WTC11 (cell line): ENCODE data around the gene ELAPOR1.

Source experiments
- CTCF ChIP-seq: fragments of 200-600 bp; IDR thresholded peaks from 2 replicates; pipeline ENCODE4 v1.8.0; 2022; ENCODE audit warnings: antibody characterized with exemption
- FOXP4 ChIP-seq: sonication (generic); formaldehyde crosslinking; IDR thresholded peaks from 2 replicates; pipeline ENCODE4 v1.8.0; 2022; ENCODE audit warnings: mild to moderate bottlenecking, missing genetic modification reagents
- MAX ChIP-seq: sonication (generic); formaldehyde crosslinking; IDR thresholded peaks from 2 replicates; pipeline ENCODE4 v1.8.0; 2022; ENCODE audit warnings: mild to moderate bottlenecking, missing genetic modification reagents
- MLX ChIP-seq: sonication (generic); formaldehyde crosslinking; IDR thresholded peaks from 2 replicates; pipeline ENCODE4 v1.8.1; 2023; ENCODE audit warnings: mild to moderate bottlenecking, missing genetic modification reagents, moderate library complexity
- PRDM15 ChIP-seq: sonication (generic); formaldehyde crosslinking; IDR thresholded peaks from 2 replicates; pipeline ENCODE4 v1.8.0; 2022; ENCODE audit warnings: missing genetic modification reagents
- SOX15 ChIP-seq: fragments of 250-450 bp; sonication (Bioruptor Pico); IDR thresholded peaks from 2 replicates; pipeline ENCODE4 v1.9.0; 2021; ENCODE audit warnings: mild to moderate bottlenecking
- SP1 ChIP-seq: sonication (generic); formaldehyde crosslinking; conservative IDR thresholded peaks from 2 replicates; pipeline ENCODE4 v1.8.1; 2022; ENCODE audit warnings: missing genetic modification reagents

GRCh38 chr1:109118089-109118488 is 4.2 kb downstream of the ELAPOR1 start:
- no peak for TF ChIP-seq CTCF
- no peak for TF ChIP-seq MAX (CRISPR knock-in tag)
- TF ChIP-seq SOX15 (CRISPR knock-in tag) = no peak
- no peak for TF ChIP-seq MLX
- no peak for TF ChIP-seq SP1 (CRISPR knock-in tag)
- no peak for TF ChIP-seq PRDM15
- TF ChIP-seq FOXP4 (CRISPR knock-in tag) = no peak
